HepG2 (cell line): ENCODE results near the gene PEMT. TPM values are rescaled to one million over a fixed set of nuclear protein-coding genes. Genes with fewer than 3 reads are reported as not detected.
A peak's percentile ranks its signal among the peaks of the same experiment; 100 is the strongest.

Source experiments
- ARID5B ChIP-seq: IDR thresholded peaks from 2 replicates; pipeline ENCODE4 v1.4.0; 2020; ENCODE audit warnings: mild to moderate bottlenecking, missing genetic modification reagents
- ARNTL ChIP-seq: sonication (generic); formaldehyde crosslinking; IDR thresholded peaks from 2 replicates; pipeline ENCODE4 v1.4.0; 2020; ENCODE audit warnings: mild to moderate bottlenecking, missing genetic modification reagents
- HNRNPL ChIP-seq: fragments of 200-400 bp; formaldehyde crosslinking; IDR thresholded peaks from 2 replicates; pipeline ENCODE4 v1.6.1; 2017; ENCODE audit warnings: mild to moderate bottlenecking, low read depth, low read length
- NFKB2 ChIP-seq: sonication (generic); formaldehyde crosslinking; IDR thresholded peaks from 2 replicates; pipeline ENCODE4 v1.4.0; 2020; ENCODE audit warnings: missing genetic modification reagents, borderline replicate concordance
- SAP130 ChIP-seq: IDR thresholded peaks from 2 replicates; pipeline ENCODE4 v1.6.1; 2016; ENCODE audit warnings: low read depth
- ZBTB40 ChIP-seq, 2 experiments: fragments of 450-650 bp in 1 of 2; sonication (generic) in 1 of 2; formaldehyde crosslinking in 1 of 2; IDR thresholded peaks; 2 replicates each; pipeline versions ENCODE4 v1.6.1 to v1.8.0; 2016 to 2022; ENCODE audit warnings: antibody characterized with exemption in 1 of 2, mild to moderate bottlenecking in 1 of 2, missing genetic modification reagents in 1 of 2
- ZNF609 ChIP-seq: sonication (generic); formaldehyde crosslinking; IDR thresholded peaks from 2 replicates; pipeline ENCODE4 v1.4.0; 2020; ENCODE audit warnings: mild to moderate bottlenecking, missing genetic modification reagents, borderline replicate concordance
- ZNF614 ChIP-seq: IDR thresholded peaks from 2 replicates; pipeline ENCODE4 v1.6.1; 2018; ENCODE audit warnings: missing biosample characterization, missing genetic modification reagents, inconsistent platforms, borderline replicate concordance
- ZNF737 ChIP-seq: sonication (generic); formaldehyde crosslinking; IDR thresholded peaks from 2 replicates; pipeline ENCODE4 v1.5.0; 2020; ENCODE audit warnings: missing genetic modification reagents, mild to moderate bottlenecking, borderline replicate concordance
- ZSCAN12 ChIP-seq: sonication (generic); formaldehyde crosslinking; IDR thresholded peaks from 2 replicates; pipeline ENCODE4 v1.9.0; 2021; ENCODE audit warnings: mild to moderate bottlenecking, missing genetic modification reagents
- polyA plus RNA-seq, 8 experiments: library from polyadenylated mRNA; depleted of rRNA in 3 of 8; stranded (reverse) in 7 of 8; unstranded in 1 of 8; fragments of >200 nt; fragmentation: Illumina TruSeq in 4 of 8; extraction: Trizol in 4 of 8; gene quantifications; 2 replicates each; pipeline versions ENCODE4 v1.2.1 to v1.2.3, GENCODE V29; 2011 to 2016; ENCODE audit warnings: low read depth in 4 of 8, missing spikeins in 1 of 8, mixed read lengths in 1 of 8; ENCODE audit not compliant: insufficient read depth in 1 of 8
- total RNA-seq, 5 experiments: library from RNA; depleted of rRNA; stranded (reverse); fragments of >200 nt; fragmentation: Illumina TruSeq; extraction: Trizol; gene quantifications; 2 replicates each; pipeline ENCODE4 v1.2.3, GENCODE V29; 2016; ENCODE audit warnings: low read depth in 1 of 5

PEMT gene
- total and polyA plus RNA-seq, 2 of the 13 experiments (the other 11 are each of a cell fraction or from before 2014, with no cell fraction given): 31.7 to 43.6 TPM

- TF ChIP-seq ZBTB40 (IDR thresholded peaks at IDR 0.05) (no peak), ZBTB40 (CRISPR knock-in tag; IDR thresholded peaks at IDR 0.05) (peak; percentile 77), ARNTL (0 out of 2 replicates have a peak, but pooled peaks have one; percentile 35), HNRNPL (no peak), ARID5B (peak; percentile 40; the same call in 1 of the 2 replicates), ZNF609 (no peak), NFKB2 (CRISPR knock-in tag) (peak; percentile 69; the same call in 1 of the 2 replicates), ZNF614 (CRISPR knock-in tag) (peak; percentile 33; the same call in 1 of the 2 replicates), ZSCAN12 (CRISPR knock-in tag) (no peak), ZNF737 (CRISPR knock-in tag) (0 out of 2 replicates have a peak, but pooled peaks have one; percentile 63), SAP130 (CRISPR knock-in tag) (peak; percentile 91)
Observed at GRCh38 chr17:17476865-17477467, 114.5 kb downstream of the PEMT start, which contains the start of gene MED9 (continued).
